ENCODE results near the gene CHST5.

CHST5 gene

GRCh38 chr16:75494661-75495075, 41.2 kb downstream of the CHST5 start:
- DNase-seq (ENCODE audit: low read depth in 2 of 2) = no peak
- TF ChIP-seq CTCF (IDR thresholded peaks at IDR 0.05; ENCODE audit: low read depth, low read length) = no peak
- H3K4me3 ChIP-seq (replicated peaks in 1 of 2; ENCODE audit: low read depth in 2 of 2, low read length in 2 of 2) = peak overlapping the region; percentile 37 to 54

GRCh38 chr16:75494184-75494583, 41.7 kb downstream of the CHST5 start:
- DNase-seq (ENCODE audit: low read depth in 2 of 2) = no peak
- no peak for TF ChIP-seq CTCF (IDR thresholded peaks at IDR 0.05; ENCODE audit: low read depth, low read length)
- H3K4me3 ChIP-seq (replicated peaks in 1 of 2; ENCODE audit: low read depth in 2 of 2, low read length in 2 of 2) = peak overlapping the region in 1 of 2 donors; percentile 54

- no peak overlapping the region for H3K4me3 ChIP-seq (replicated peaks in 1 of 2; ENCODE audit: low read depth in 2 of 2, low read length in 2 of 2)
- TF ChIP-seq CTCF (IDR thresholded peaks at IDR 0.05; ENCODE audit: low read depth, low read length) = no peak
- DNase-seq (ENCODE audit: low read depth in 2 of 2) = no peak
These were observed 44.0 kb downstream of the CHST5 start for GRCh38 chr16:75491876-75492275.

- DNase-seq (ENCODE audit: low read depth in 2 of 2) = no peak
- H3K4me3 ChIP-seq (replicated peaks in 1 of 2; ENCODE audit: low read depth in 2 of 2, low read length in 2 of 2) = no peak overlapping the region
- no peak for TF ChIP-seq CTCF (IDR thresholded peaks at IDR 0.05; ENCODE audit: low read depth, low read length)
These were observed 47.6 kb downstream of the CHST5 start for GRCh38 chr16:75488322-75488721.

- no peak overlapping the region for H3K4me3 ChIP-seq (replicated peaks in 1 of 2; ENCODE audit: low read depth in 2 of 2, low read length in 2 of 2)
- TF ChIP-seq CTCF (IDR thresholded peaks at IDR 0.05; ENCODE audit: low read depth, low read length) = no peak
- no peak for DNase-seq (ENCODE audit: low read depth in 2 of 2)
These were observed 49.1 kb downstream of the CHST5 start for GRCh38 chr16:75486676-75487313.

GRCh38 chr16:75486014-75486675, 49.8 kb downstream of the CHST5 start:
- DNase-seq (ENCODE audit: low read depth in 2 of 2) = no peak
- H3K4me3 ChIP-seq (replicated peaks in 1 of 2; ENCODE audit: low read depth in 2 of 2, low read length in 2 of 2) = no peak overlapping the region
- no peak for TF ChIP-seq CTCF (IDR thresholded peaks at IDR 0.05; ENCODE audit: low read depth, low read length)

Data from cardiac fibroblast (primary cell).